ENCODE data around the gene HES2.
"Not testable (repeated sequence)": the region's sequence is repeated elsewhere in the genome, so short reads cannot be mapped to it uniquely, and the experiment has no call there.

HES2 gene

GRCh38 chr1:6419804-6420453 lies at the start of gene HES2:
Gene HES2, minus strand, starts transcription at chr1:6419919. Its CDS starts 99 bp downstream, at chr1:6419820.
- no peak for DNase-seq

- no peak for DNase-seq
Observed at GRCh38 chr1:6468729-6469461, 49.2 kb upstream of the HES2 start.

GRCh38 chr1:6467744-6468688 lies 48.3 kb upstream of the HES2 start:
- DNase-seq = no peak

- DNase-seq = no peak
Observed at GRCh38 chr1:6467224-6467623, 47.5 kb upstream of the HES2 start.

- DNase-seq = no peak
Observed at GRCh38 chr1:6466751-6467150, 47.0 kb upstream of the HES2 start.

- peak; percentile 51 to 67 for DNase-seq
Observed at GRCh38 chr1:6466023-6466422, 46.3 kb upstream of the HES2 start, which contains the start of gene TNFRSF25. Gene TNFRSF25, minus strand, starts transcription at chr1:6466173. Its CDS starts 66 bp downstream, at chr1:6466107.

GRCh38 chr1:6465461-6466005 lies 45.8 kb upstream of the HES2 start:
- DNase-seq = peak in 1 of 2 donors; percentile 56

GRCh38 chr1:6464915-6465314 lies 45.2 kb upstream of the HES2 start:
- DNase-seq = no peak

- peak in 1 of 2 donors; percentile 53 for DNase-seq
Observed at GRCh38 chr1:6464514-6464836, 44.8 kb upstream of the HES2 start.

GRCh38 chr1:6463120-6463412 lies 43.3 kb upstream of the HES2 start:
- DNase-seq = no peak

GRCh38 chr1:6462412-6463119 lies 42.8 kb upstream of the HES2 start:
- no peak for DNase-seq

- no peak for DNase-seq
Observed at GRCh38 chr1:6461538-6462411, 42.1 kb upstream of the HES2 start.

- DNase-seq = no peak
Observed at GRCh38 chr1:6461051-6461530, 41.4 kb upstream of the HES2 start.

GRCh38 chr1:6460301-6461050 lies 40.8 kb upstream of the HES2 start:
- peak; percentile 89 to 93 for DNase-seq

- peak; percentile 59 to 74 for DNase-seq
Observed at GRCh38 chr1:6459850-6460265, 40.1 kb upstream of the HES2 start.

GRCh38 chr1:6456800-6457466 lies 37.2 kb upstream of the HES2 start:
- DNase-seq = no peak

GRCh38 chr1:6455752-6456520 lies 36.2 kb upstream of the HES2 start:
- DNase-seq = not testable (repeated sequence)

GRCh38 chr1:6454856-6455751 lies 35.4 kb upstream of the HES2 start:
- DNase-seq = peak in 1 of 2 donors; percentile 52

Measured in CD4-positive, alpha-beta T cell treated with Interleukin-4 for 1 hour (primary cell).